Kidney epithelial cell (primary cell): ENCODE results near the gene IL17RA. TPM values are rescaled to one million over a fixed set of nuclear protein-coding genes. Genes with fewer than 3 reads are reported as not detected.

Experiments
- DNase-seq: peaks from one replicate; pipeline ENCODE4 v3.0.0-alpha.2; 2010; ENCODE audit warnings: low read depth
- H3K27me3 ChIP-seq: 2 replicates; pipeline ENCODE4 v1.6.0; 2011; ENCODE audit warnings: low read length; ENCODE audit not compliant: control insufficient read depth, insufficient read depth
- H3K36me3 ChIP-seq: 2 replicates; pipeline ENCODE4 v1.5.1; 2011; ENCODE audit warnings: low read length; ENCODE audit not compliant: control insufficient read depth, insufficient read depth
- H3K4me3 ChIP-seq: 2 replicates; pipeline ENCODE4 v1.5.1; 2011; ENCODE audit warnings: low read depth, mild to moderate bottlenecking, control low read depth, low read length
- CTCF ChIP-seq: IDR thresholded peaks from 2 replicates; pipeline ENCODE4 v1.5.1; 2011; ENCODE audit warnings: mild to moderate bottlenecking, moderate library complexity, low read length, control low read depth, inconsistent platforms; ENCODE audit not compliant: insufficient read depth, poor library complexity, severe bottlenecking
- total RNA-seq: library from RNA; depleted of rRNA; stranded (reverse); fragments of >200 nt; gene quantifications from 2 replicates; pipeline ENCODE4 v1.2.3, GENCODE V29; 2015

Gene IL17RA
- total RNA-seq, 1 donor from 2014 or later: 11.7 TPM

GRCh38 chr22:17162731-17163130 is 77.9 kb downstream of the IL17RA start:
- no peak for DNase-seq
- Histone ChIP-seq H3K27me3 (no peaks in the 10 kb centered on the region), H3K36me3 (no peaks in the 10 kb centered on the region), H3K4me3 (no peak overlapping the region)
- TF ChIP-seq CTCF: no peak

- Histone ChIP-seq H3K4me3 (no peak overlapping the region), H3K36me3 (no peaks in the 10 kb centered on the region), H3K27me3 (peaks cover 2% of the 10 kb centered on the region)
- no peak for DNase-seq
- TF ChIP-seq CTCF: peak; percentile 28
Measured at GRCh38 chr22:17164392-17165024, 79.7 kb downstream of the IL17RA start.

Other genes starting within 250 kb of the IL17RA start
- not detected in 2 replicates for gene GAB4, start 76.8 kb upstream of the IL17RA start, total RNA-seq
- gene TMEM121B, start 36.4 kb downstream of the IL17RA start, total RNA-seq: 1.5 and 2.5 TPM in 2 replicates
- gene HDHD5, start 74.3 kb downstream of the IL17RA start, total RNA-seq: 44.7 and 62.2 TPM in 2 replicates
- 17.8 and 22.7 TPM in 2 replicates for gene ADA2, start 134.4 kb downstream of the IL17RA start, total RNA-seq